HG03460 (cell line): ENCODE results near the gene TP53BP2.

Source experiments
- ATAC-seq: cut with Tn5 transposase; IDR thresholded peaks from one replicate; pipeline ENCODE4 v1.9.1; 2021; ENCODE audit not compliant: unreplicated experiment

TP53BP2 gene

DNA sequence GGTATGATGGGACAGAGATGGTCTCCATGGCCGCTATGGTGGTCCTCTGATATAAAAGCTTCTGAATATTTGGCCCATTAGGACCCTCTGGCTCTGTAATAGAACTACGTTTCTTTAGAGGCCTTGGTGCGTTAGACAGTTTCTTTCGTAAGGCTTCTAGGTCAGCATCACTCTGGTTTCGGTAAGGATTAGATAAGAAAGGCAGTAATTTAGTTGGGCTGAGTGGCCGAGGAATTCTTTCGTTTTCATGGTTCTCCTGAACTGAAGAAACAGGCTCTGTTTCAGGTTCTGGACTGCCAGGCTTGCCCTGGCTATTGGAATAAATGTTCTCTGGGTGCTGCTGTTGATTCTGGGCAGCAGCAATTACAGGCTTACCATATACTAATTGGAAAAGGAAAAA is 49.5 kb downstream of the TP53BP2 start:
- ATAC-seq: no peak

DNA sequence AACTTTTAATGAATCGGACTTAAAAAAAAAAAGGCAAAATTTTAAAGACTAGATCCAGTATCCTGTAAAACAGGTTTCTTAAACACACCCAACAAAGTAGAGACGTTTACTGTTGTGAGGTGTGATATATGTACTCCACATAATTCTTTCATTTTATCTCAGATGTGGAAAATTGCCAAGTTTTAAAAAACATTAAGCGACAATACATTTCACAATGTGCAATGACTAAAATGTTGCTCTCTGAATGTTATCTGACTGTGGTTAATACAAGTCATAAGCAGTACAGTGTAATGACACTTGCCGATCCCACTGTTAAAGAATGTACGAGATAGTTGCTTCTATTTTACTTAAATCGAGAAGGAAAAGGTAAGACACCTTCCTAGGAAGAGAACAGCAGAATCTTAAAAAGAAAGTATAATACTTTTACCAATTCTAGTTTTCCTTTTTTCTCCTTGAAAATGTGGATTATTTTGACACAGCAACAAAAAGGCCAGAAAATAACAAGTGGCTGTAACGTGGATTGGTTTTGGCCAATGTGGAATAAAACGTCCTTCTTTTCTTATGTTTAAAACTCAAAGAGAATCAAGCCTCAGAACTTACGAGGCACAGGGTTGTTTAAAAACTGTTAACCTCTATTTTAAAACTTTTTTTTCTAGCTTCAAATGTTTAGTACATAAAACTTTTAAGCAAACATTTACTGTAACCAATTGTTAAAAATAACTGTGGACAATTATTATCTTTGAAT is 51.4 kb downstream of the TP53BP2 start:
- ATAC-seq: no peak

DNA sequence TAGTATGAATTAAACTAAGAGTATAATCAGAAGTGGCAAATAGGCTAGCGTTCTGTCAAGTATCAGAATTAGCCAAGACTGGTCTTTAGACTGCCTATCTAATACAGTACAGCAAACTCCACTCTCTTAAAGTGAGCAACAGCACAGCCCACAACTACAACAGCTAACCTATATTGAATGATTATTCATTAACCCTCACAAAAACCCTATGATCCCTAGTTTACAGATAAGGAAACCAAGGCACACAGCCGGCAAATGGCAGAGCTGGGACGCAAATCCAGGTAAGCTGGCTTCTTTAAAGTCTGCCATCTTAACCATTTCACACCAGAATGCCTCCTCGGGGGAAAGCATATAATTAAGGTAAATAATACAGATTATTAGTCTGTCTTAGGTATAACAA is 52.0 kb downstream of the TP53BP2 start:
- ATAC-seq: no peak

DNA sequence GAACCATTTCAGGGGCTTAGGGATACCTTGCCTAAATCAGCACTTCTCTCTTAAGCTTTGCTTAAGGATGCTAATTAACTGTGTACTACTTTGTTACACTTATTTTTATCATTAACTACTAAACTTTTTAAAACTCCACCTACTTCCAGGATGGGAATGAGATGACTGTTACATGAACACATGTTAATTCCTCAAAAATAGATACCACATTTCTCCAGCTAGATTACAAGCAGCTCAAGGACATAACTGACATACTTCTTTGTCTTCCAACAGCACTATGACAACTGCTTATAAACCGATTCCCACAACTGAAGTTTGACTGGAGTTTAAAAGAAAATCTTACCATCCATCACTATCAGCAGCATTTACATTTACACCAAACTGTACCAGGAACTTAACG is 53.7 kb downstream of the TP53BP2 start:
- ATAC-seq: no peak

DNA sequence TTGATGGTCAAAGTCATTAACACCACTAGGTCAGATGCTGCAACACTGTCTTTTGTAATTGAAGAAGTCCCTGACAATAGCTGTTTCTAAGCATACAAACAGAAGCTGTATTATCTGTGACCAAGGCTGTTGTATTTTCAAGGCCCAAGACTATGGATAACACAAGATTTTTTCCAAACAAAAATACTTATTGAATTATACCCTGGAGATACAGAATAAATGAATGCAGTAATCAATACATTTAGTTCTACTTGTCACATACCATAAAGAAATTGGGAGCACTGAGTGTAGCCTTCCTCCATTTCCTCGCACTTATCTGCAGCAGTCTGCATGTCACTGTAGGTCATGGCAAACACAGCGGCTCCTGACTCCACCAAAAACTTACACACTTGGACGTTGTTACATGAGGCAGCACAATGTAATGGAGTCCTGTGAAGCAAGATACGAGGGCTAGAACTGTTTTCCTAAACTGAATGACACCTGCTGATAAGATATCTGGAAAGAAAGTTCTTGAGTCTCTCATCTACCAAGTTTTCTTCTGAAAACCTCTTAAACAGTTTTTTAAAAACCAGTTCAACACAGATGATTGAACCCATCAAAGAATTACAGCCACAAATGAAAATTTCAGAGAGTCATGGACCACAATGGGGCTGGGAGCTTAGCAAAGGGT is 56.9 kb downstream of the TP53BP2 start:
- ATAC-seq: no peak

DNA sequence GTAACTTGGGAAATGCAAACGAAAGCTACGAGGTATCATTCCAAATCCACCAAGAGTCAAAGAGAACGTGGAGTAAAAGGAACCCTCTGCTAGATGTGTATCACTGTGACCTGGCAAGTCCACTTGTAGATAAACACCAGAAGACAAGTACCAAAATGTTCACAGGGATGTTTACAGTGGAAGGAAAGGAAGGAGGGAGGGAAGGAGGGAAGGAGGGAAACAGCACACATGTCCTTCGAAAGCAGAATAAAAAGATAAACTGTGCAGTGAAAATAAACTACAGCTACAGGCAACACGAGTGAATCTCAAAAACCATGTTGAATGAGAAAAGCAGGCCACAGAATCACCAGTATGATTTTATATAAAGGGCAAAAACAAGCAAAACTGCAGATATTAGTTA is 59.9 kb downstream of the TP53BP2 start:
- no peak for ATAC-seq

DNA sequence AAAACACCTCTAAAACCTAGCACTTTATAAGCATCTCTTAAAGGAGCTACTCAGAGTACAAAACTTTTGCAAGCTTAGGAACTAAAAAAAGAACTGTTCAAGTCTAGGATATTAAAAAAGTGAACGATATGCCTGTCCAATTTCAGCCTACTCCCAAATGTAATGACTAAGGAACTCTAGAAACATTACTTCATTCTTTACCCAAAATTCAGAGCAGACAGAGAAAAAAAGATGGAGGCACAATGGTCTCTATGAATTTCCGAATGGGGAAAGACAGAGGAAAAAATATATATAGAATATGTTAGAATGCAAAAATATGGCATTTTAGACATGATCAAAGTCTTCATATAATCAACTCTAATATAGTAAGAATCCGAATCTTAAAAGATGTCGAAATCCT is 61.2 kb downstream of the TP53BP2 start:
- ATAC-seq: no peak

DNA sequence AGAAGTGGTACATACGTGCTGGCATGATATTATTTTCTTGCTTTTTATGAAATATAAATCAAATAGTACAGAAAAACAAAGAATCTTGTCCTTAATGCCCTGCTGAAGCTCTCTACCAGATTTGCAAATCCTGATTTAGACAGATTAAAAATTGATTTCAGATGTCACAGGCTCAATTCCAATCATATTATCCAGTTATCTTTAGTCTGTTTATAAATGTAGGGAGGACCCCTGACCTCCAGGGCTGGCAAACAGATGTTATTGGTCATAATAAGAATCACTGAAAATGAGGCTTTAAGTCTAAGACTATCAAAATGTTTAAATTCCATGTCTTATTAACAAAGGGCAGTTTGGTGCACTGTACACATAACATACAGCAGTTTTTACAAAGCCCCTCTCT is 62.1 kb downstream of the TP53BP2 start:
- ATAC-seq: no peak

DNA sequence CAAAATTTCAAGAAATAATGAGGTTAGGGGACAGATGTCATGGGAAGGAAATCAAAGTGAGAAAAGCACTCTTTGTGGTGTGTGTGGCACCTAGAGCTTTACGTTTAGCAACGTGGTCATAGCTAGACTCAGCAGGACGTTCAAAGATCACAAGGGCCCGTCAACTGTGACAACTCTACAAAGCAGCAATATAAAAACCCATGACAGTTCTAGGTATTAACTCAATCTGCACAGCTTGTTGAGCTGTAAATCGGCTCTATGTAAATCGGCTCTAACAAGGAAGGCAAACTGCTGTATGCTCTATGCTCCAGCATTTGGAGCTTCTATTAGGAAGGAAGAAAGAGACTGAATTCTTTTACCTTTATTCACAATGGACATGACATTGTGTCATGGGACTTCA is 64.8 kb downstream of the TP53BP2 start:
- ATAC-seq: no peak

DNA sequence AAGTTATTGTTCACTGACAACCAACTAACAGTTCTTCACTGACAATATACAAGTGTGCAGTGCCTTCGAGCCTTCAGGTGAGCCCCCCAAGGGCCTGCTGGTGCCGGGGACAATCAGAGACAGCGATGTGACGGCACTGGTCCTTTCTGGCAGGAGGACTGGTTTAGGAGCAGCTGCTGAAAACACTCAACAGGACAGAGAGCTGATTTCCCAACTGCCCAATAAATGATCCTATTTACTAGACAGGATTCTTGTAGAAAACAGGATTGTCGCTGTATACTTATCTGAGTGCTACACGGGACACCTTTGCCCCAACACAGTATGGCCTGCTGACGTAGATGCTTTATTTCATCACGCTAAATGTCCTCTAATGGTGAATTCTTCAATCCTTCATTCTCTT is 65.4 kb downstream of the TP53BP2 start:
- no peak for ATAC-seq

DNA sequence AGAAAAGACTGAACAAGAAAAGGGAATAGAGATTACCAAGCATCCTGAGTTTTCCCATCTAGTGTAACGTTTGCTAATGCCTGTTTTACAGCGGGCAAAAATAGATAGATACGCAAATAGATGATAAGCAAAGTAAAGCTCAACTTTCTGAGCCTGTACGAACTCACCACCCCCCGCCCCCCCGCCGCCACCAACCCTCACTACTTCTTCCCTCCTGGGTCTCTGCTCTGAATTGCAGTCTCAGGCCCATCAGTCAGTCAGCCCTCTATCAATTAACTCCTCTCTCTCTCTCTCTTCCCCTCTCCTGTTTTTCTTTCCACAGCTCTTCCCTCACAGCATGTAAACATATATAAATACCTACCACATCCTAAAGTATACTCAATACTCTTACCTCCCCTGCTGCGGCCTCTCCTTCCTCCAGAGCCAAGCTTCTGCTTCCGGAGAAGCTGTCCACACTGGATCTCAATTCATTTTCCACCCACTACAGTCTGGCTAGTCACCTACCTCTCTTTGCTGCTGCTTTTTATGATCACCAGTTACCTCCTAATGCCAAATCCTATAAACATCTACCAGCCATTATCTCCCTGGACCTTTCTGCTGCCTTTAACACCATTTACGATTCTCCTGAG is 68.8 kb downstream of the TP53BP2 start:
- ATAC-seq: no peak

DNA sequence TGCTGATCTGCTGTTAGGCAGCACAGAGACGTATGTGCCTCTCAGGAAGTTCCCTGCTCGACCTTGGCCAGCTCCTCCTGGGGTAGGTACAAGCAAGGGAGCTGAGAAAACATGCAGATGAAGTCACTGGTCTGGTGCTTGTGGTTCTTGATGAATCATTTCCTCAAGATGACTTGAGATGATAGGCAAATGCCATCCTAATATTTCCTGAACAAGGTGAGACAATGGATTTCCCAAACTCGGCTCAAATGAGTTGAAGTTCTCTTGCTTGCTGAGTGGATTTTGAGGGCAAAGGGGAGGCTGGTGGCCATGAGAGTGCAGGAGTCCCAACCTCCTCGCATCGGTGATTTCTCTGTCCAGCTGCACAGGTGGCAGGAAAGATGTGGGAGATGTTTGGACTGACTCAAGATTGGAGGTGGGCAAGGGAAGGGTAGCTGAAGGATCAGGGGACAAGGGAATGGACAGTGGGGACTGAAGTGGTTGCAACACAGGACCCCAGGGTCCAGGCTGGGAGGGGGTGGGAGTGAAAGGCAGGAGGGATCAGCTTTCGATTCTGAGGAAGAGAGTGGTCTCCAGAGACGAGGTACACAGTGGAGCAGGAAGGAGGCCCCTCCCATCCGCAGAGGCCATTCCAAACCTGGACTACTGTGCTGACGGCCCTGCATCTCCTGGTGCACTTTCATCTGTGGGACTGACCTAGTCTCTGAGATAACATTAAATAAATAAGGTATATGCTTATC is 69.5 kb downstream of the TP53BP2 start:
- ATAC-seq: peak; percentile 68

DNA sequence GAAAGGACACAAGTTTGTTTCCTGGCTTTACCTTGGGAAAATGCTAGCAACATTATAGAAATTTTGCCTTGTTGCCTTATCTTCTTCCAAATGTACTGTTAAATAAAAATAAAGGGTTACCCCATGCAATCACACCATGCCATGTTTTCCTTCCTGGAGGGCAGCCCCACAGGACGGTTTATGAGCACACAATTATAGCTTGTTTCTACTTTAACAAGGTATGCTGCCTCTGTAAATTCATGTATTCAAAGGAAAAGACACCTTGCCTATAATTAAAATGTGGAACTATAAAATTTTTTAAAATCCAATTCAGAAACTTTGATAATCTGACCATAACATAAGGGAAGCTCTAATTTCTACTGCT is 70.1 kb downstream of the TP53BP2 start:
- ATAC-seq: no peak

DNA sequence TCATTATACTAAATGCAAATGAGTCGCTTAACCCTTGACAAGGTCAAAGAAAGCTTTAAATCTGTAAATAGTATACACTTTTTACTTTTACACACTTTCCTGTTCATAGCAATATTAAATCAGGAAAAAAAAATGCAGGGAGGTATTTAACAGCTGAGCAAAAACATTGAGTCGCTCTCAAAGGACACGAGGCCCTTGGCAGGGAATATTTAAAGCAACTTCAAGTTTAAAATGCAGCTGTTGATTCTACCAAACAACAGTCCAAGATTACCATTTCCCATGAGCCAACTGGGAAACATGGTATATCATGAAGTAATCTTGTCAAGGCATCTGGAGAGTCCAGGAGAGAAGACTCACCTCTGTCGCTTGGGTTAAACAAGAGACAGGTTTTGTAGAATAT is 70.7 kb downstream of the TP53BP2 start:
- no peak for ATAC-seq

DNA sequence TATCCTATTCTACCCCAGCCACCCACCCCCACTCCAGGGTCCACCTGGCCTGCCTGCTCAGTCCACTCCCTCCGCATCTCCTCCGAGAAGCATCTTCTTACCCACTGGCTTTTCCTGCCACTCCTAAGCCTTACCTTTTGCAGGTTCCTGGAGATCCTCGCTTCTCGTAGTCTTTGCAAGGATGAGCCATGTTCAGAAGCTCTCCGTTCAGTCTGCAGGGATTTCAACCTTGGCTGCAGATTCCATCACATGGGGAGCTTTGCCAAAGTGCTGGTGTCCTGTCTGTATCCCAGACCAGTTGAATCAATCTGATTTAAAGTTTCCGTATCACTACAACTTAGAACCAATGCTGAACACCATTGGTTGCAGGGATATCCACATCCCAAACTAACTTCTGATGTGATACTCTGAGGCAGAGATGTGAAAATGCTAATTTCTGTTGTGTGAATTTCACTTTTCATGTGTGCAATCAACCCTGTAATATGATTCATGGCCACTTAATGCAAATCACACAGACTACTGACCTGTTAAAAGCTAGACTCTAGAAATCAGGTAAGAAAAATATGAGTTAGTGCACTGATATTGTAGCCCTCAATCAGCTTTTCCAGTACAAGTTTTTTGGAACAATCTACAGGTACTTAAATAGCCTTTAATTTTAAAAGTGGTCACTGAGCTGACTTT is 71.5 kb downstream of the TP53BP2 start:
- ATAC-seq: no peak

DNA sequence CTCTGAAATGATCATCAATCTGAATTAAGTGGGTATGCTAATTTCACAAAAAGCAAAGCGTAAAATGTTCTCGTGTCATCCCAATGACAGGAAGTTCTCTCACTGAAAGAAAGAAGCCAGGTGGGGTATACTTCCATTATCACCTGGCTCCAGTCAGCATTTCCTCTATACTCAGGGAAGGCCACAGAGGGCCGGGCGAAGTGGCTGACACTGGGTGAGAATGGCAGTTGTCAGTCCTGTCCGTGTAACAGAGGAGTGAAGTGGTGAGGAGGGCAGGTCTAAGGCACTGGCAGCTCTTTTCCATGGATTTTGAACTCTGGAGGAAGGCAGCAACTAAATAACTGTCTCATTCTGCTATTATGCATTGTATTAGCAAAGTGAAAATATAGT is 73.0 kb downstream of the TP53BP2 start:
- no peak for ATAC-seq

DNA sequence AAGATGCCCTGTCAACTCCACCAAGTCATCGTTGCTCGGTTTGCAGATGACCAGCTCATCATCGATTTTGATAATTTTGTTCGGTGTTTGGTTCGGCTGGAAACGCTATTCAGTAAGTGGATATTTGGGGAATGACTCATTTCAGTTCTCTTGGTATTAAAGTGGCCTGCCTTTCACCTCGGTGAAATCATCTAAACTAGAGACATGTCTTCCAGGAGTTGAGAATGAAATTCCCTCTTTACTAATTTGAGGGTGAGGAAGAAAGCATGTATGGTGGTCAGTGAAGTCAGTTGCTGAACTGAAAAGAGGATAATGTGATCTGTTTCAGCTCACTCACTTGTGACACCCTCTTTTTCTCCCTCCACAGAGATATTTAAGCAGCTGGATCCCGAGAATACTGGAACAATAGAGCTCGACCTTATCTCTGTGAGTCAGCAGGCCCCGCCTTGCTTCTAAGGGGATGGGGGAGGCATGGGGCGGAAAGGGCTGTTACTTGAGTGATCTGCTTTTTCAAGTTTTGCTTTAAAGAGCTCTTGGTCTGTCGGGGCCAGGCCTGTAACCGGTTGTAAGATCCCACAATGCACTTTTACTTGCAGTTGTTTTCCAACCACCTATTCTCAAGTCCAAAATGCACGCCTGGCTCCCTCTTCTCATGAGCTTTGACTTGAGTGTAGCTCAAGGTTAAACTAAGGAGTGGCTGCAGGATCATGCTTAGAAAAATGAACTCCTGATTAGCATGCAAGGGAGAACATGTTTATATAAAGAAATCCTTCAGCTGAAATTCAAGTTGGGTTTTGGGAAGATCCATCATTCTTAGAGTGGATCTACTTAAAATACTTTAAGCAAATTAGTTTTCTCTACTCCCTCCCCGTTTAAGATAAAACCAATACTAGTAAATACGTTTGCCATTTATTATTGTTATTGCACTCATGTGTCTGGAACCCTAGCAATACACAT is 73.7 kb downstream of the TP53BP2 start:
- ATAC-seq: no peak

DNA sequence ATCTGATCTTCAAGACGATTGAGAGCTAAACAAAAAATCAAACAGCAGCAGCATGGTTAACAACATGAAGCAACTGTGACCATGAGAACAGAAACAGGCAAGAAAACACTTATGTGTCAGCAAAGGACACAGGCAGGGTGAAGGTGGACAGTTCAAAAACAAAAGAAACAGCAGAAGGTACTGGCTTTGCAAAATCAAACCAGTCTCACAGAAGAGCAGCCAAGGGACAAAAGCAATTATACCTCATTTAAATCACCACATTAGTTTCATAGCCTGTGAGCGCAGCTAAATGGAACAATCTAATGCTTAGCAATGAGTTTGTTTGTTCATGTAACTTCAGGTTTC is 74.3 kb downstream of the TP53BP2 start:
- ATAC-seq: no peak

DNA sequence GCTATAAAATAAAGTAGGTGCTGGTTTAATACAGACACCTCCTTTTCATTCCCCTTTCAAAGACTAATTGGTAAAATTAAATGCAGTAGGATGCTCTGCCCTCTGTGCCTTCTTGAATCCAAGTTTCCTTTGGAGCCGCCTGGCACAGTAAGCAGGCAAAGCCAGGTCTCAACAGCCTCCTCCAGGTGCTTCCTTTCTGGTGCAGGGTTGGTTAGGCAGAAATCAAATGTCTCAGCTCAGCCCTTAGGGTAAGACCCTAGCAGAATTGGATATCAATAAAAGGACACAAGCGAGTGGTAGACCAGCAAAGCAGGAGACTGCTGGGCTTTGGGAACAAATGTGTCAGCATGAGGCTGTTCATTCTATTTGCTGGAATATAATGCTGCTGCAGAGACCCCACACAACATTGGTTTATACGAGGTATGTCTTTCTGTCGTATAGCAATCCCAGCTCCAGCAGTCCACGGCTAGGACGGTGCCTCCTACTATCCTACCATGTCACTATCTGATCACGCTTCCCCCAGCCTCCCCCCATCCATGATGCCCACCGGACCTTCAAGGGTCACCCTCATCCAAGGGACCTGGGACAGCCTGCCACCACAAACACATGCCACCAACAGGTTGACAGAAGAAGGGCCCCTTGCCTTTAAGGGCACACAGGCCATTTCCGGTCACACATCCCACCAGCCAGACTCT is 75.0 kb downstream of the TP53BP2 start:
- no peak for ATAC-seq
